GM12878 (cell line): ENCODE measurements around the gene NTF4. TPM values are rescaled to one million over a fixed set of nuclear protein-coding genes. Genes with fewer than 3 reads are reported as not detected.

Experiments
- BCL11A ChIP-seq: IDR thresholded peaks from 2 replicates; pipeline ENCODE4 v1.6.1; 2011; ENCODE audit warnings: low read depth, low read length
- ETV6 ChIP-seq, 2 experiments: fragments of 450-650 bp in 1 of 2; IDR thresholded peaks in 1 of 2; conservative IDR thresholded peaks in 1 of 2; 2 replicates each; pipeline ENCODE4 v1.6.1; 2014; ENCODE audit warnings: antibody characterized with exemption in 1 of 2, borderline replicate concordance in 1 of 2, low read depth in 1 of 2, mild to moderate bottlenecking in 1 of 2, moderate library complexity in 1 of 2
- GABPA ChIP-seq: IDR thresholded peaks from 2 replicates; pipeline ENCODE4 v1.6.1; 2014; ENCODE audit warnings: antibody characterized with exemption, low read depth, mild to moderate bottlenecking, inconsistent platforms
- HDAC2 ChIP-seq: fragments of 200-600 bp; sonication (generic); IDR thresholded peaks from 2 replicates; pipeline ENCODE4 v1.6.1; 2017
- MTA2 ChIP-seq: fragments of 450-650 bp; IDR thresholded peaks from 2 replicates; pipeline ENCODE4 v1.6.1; 2016; ENCODE audit warnings: low read depth, mild to moderate bottlenecking, moderate library complexity
- MXI1 ChIP-seq: fragments of 150-350 bp; IDR thresholded peaks from 2 replicates; pipeline ENCODE4 v1.6.1; 2011; ENCODE audit warnings: low read depth, mild to moderate bottlenecking, inconsistent platforms, low read length, improper control_type of control experiment
- SIN3A ChIP-seq: IDR thresholded peaks from 2 replicates; pipeline ENCODE4 v1.6.1; 2012; ENCODE audit warnings: low read depth, low read length, improper control_type of control experiment
- SMAD5 ChIP-seq: IDR thresholded peaks from 2 replicates; pipeline ENCODE4 v1.6.1; 2016; ENCODE audit warnings: antibody characterized with exemption, low read depth
- ZNF217 ChIP-seq: fragments of 450-650 bp; IDR thresholded peaks from 2 replicates; pipeline ENCODE4 v1.6.1; 2017; ENCODE audit warnings: antibody characterized with exemption, mild to moderate bottlenecking
- ZNF687 ChIP-seq: fragments of 450-650 bp; IDR thresholded peaks from 2 replicates; pipeline ENCODE4 v1.6.1; 2017; ENCODE audit warnings: mild to moderate bottlenecking, moderate library complexity
- polyA plus RNA-seq, 11 experiments: library from polyadenylated mRNA; depleted of rRNA in 4 of 11; unstranded in 6 of 11; stranded (reverse) in 5 of 11; fragments of >200 nt; fragmentation: Nextera tagmentation in 4 of 11; fragmentation: Illumina TruSeq in 1 of 11; extraction: Ambion mirVana in 4 of 11; extraction: Trizol in 1 of 11; gene quantifications; 1 replicate in 1 of 11; 2 replicates in 10 of 11; pipeline versions ENCODE4 v1.2.1 to v1.2.3, GENCODE V29; 2011 to 2016; ENCODE audit warnings: inconsistent platforms in 2 of 11, missing spikeins in 2 of 11, low read depth in 1 of 11
- total RNA-seq, 4 experiments: library from RNA; depleted of rRNA in 3 of 4; stranded (reverse); fragments of >200 nt in 3 of 4; fragmentation: Illumina TruSeq in 1 of 4; extraction: Trizol in 1 of 4; gene quantifications; 2 replicates each; pipeline versions ENCODE4 v1.2.1 to v1.2.3, GENCODE V29; 2013 to 2021
- TF ChIP-seq, protein P1 (sequence below): fragments of 450-650 bp; IDR thresholded peaks from 2 replicates; pipeline ENCODE4 v1.6.1; 2018; ENCODE audit warnings: mild to moderate bottlenecking, low read depth, moderate library complexity; ENCODE audit not compliant: partially characterized antibody

The NTF4 gene
- total and polyA plus RNA-seq, 10 of the 15 experiments (the other 5 are each of a cell fraction or from before 2014, with no cell fraction given), result not detected

DNA sequence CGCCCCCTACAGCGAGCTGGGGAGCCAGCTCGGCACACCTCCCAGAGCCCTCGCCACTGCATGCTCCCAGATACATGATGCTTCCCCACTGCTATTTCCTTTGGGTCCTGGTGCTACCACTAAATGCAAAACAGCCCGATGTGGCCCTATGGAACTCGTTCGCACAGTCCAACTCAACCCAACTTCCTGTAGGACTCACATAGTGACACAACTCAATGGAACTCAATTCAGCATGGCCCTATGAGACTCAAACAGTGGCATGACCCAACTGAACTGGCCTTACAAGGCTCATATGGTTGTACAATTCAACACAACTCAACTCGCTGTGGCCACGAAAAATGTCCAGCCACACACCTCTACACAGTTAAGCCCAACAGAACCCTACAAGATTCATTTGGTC lies 4.4 kb upstream of the NTF4 start (continued):
- TF ChIP-seq, protein P1, sequence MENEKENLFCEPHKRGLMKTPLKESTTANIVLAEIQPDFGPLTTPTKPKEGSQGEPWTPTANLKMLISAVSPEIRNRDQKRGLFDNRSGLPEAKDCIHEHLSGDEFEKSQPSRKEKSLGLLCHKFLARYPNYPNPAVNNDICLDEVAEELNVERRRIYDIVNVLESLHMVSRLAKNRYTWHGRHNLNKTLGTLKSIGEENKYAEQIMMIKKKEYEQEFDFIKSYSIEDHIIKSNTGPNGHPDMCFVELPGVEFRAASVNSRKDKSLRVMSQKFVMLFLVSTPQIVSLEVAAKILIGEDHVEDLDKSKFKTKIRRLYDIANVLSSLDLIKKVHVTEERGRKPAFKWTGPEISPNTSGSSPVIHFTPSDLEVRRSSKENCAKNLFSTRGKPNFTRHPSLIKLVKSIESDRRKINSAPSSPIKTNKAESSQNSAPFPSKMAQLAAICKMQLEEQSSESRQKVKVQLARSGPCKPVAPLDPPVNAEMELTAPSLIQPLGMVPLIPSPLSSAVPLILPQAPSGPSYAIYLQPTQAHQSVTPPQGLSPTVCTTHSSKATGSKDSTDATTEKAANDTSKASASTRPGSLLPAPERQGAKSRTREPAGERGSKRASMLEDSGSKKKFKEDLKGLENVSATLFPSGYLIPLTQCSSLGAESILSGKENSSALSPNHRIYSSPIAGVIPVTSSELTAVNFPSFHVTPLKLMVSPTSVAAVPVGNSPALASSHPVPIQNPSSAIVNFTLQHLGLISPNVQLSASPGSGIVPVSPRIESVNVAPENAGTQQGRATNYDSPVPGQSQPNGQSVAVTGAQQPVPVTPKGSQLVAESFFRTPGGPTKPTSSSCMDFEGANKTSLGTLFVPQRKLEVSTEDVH, result no peak
- no peak for TF ChIP-seq ETV6 (conservative IDR thresholded peaks at IDR 0.05 in 1 of 2, IDR thresholded peaks at IDR 0.05 in 1 of 2; ENCODE audit: borderline replicate concordance in 1 of 2, low read depth in 1 of 2)
- TF ChIP-seq SMAD5, result no peak
- TF ChIP-seq GABPA, result no peak
- no peak for TF ChIP-seq SIN3A
- TF ChIP-seq HDAC2, result no peak
- no peak for TF ChIP-seq MTA2
- TF ChIP-seq MXI1, result no peak
- no peak for TF ChIP-seq ZNF687
- no peak for TF ChIP-seq ZNF217
- TF ChIP-seq BCL11A, result no peak
